GM19023 (cell line): ENCODE data around the gene DTNA.
"Not testable (repeated sequence)": the region's sequence is repeated elsewhere in the genome, so short reads cannot be mapped to it uniquely, and the experiment has no call there.

Source experiments
- ATAC-seq: cut with Tn5 transposase; IDR thresholded peaks from one replicate; pipeline ENCODE4 v1.9.1; 2021; ENCODE audit warnings: mild to moderate bottlenecking, moderate library complexity; ENCODE audit not compliant: unreplicated experiment

The DTNA gene

GRCh38 chr18:34709750-34710441 lies at the start of gene DTNA:
Gene DTNA, plus strand, starts transcription at chr18:34710298. Its CDS starts 45,679 bp downstream, at chr18:34755977.
- ATAC-seq: no peak

GRCh38 chr18:34660572-34660971 lies 49.5 kb upstream of the DTNA start:
- no peak for ATAC-seq

GRCh38 chr18:34661464-34662087 lies 48.5 kb upstream of the DTNA start:
- ATAC-seq: peak; percentile 77

- no peak for ATAC-seq
Measured at GRCh38 chr18:34676816-34677574, 33.1 kb upstream of the DTNA start.

GRCh38 chr18:34689750-34690149 lies 20.3 kb upstream of the DTNA start:
- not testable (repeated sequence) for ATAC-seq

GRCh38 chr18:34691614-34692013 lies 18.5 kb upstream of the DTNA start:
- no peak for ATAC-seq

GRCh38 chr18:34694591-34695165 lies 15.4 kb upstream of the DTNA start:
- ATAC-seq: no peak

GRCh38 chr18:34695310-34695709 lies 14.8 kb upstream of the DTNA start:
- no peak for ATAC-seq

- ATAC-seq: no peak
Measured at GRCh38 chr18:34696671-34697070, 13.4 kb upstream of the DTNA start.

- ATAC-seq: no peak
Measured at GRCh38 chr18:34697233-34697632, 12.9 kb upstream of the DTNA start.

- no peak for ATAC-seq
Measured at GRCh38 chr18:34697891-34698290, 12.2 kb upstream of the DTNA start.

GRCh38 chr18:34701911-34702310 lies 8.2 kb upstream of the DTNA start:
- no peak for ATAC-seq

- no peak for ATAC-seq
Measured at GRCh38 chr18:34702814-34703213, 7.3 kb upstream of the DTNA start.

- ATAC-seq: no peak
Measured at GRCh38 chr18:34704074-34704473, 6.0 kb upstream of the DTNA start.

GRCh38 chr18:34704823-34705222 lies 5.3 kb upstream of the DTNA start:
- no peak for ATAC-seq

- ATAC-seq: no peak
Measured at GRCh38 chr18:34707670-34708069, 2.4 kb upstream of the DTNA start.

- no peak for ATAC-seq
Measured at GRCh38 chr18:34709104-34709503, 994 bp upstream of the DTNA start.

GRCh38 chr18:34710458-34710914 lies 388 bp downstream of the DTNA start:
- ATAC-seq: no peak

- ATAC-seq: no peak
Measured at GRCh38 chr18:34710934-34711333, 836 bp downstream of the DTNA start.

- not testable (repeated sequence) for ATAC-seq
Measured at GRCh38 chr18:34716111-34716510, 6.0 kb downstream of the DTNA start.

GRCh38 chr18:34718610-34719009 lies 8.5 kb downstream of the DTNA start:
- no peak for ATAC-seq
